Activated CD8-positive, alpha-beta T cell treated with anti-CD3 and anti-CD28 coated beads for 36 hours (primary cell): ENCODE data around the gene RPL7L1. TPM values are rescaled to one million over a fixed set of nuclear protein-coding genes. Genes with fewer than 3 reads are reported as not detected.
"Not testable (repeated sequence)": the region's sequence is repeated elsewhere in the genome, so short reads cannot be mapped to it uniquely, and the experiment has no call there.

Source experiments
- ATAC-seq: fragments of 200-7000 bp; cut with Tn5 transposase; one replicate; pipeline ENCODE4 v1.10.0; 2021; ENCODE audit warnings: mild to moderate bottlenecking, moderate library complexity
- CTCF ChIA-PET: fragments of 350-600 bp; sonication (Branson Sonifier 250); formaldehyde crosslinking; loops from one replicate; lab custom pipeline; 2021; ENCODE audit warnings: antibody characterized with exemption; lab: Charles Lee
- POLR2A ChIA-PET: fragments of 350-600 bp; sonication (Branson Sonifier 250); formaldehyde crosslinking; loops from one replicate; lab custom pipeline; 2021; ENCODE audit warnings: antibody characterized with exemption; lab: Charles Lee
- DNase-seq: peaks from one replicate; pipeline ENCODE4 v3.0.0-alpha.2; 2020
- H3K27ac Mint-ChIP-seq: one replicate; pipeline ENCODE4 v1.8.0; 2021; ENCODE audit warnings: mild to moderate bottlenecking, mixed read lengths
- H3K27me3 Mint-ChIP-seq: one replicate; pipeline ENCODE4 v1.8.0; 2021; ENCODE audit warnings: mixed read lengths
- H3K36me3 Mint-ChIP-seq: one replicate; pipeline ENCODE4 v1.8.0; 2021; ENCODE audit warnings: low read depth, mixed read lengths
- H3K4me1 Mint-ChIP-seq: one replicate; pipeline ENCODE4 v1.8.0; 2021; ENCODE audit warnings: low read depth, mixed read lengths
- H3K4me3 Mint-ChIP-seq: one replicate; pipeline ENCODE4 v1.8.0; 2021; ENCODE audit warnings: mild to moderate bottlenecking, moderate library complexity, mixed read lengths
- H3K9me3 Mint-ChIP-seq: one replicate; pipeline ENCODE4 v1.8.0; 2021; ENCODE audit warnings: mixed read lengths
- intact Hi-C: fragments of 100-400 bp; cut with micrococcal nuclease; formaldehyde crosslinking; loops from one replicate; pipeline ENCODE4 v1.10.0; 2022
- total RNA-seq, 2 experiments: library from RNA; stranded (reverse); gene quantifications; one replicate each; pipeline ENCODE4 v1.2.3, GENCODE V29; 2021
- TF ChIP-seq, protein P1 (sequence below): fragments of 200-600 bp; IDR thresholded peaks from one replicate; pipeline ENCODE4 v1.8.0; 2022; ENCODE audit warnings: antibody characterized with exemption, mild to moderate bottlenecking

RPL7L1 gene
- total RNA-seq, 2 experiments from 2014 or later, result 135 to 137 TPM

DNA sequence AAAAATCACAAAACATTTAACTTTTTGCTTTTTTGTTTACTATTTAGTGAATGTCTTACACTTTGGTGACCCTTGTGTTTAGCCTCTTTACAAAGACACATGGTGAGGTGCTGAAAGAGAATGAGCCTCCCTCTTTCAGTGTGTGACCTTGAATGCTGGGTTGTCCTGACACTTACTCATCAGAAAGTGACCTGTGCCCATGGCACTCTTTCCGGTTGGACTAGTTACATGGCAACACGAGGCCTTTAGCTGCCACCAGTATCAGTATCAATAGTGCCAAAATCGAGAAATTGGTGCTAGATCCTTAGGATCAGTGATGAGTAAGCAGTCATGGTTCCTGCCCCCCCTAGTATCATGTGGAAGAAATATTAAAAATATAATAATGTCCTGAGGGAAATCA lies 1.7 kb upstream of the RPL7L1 start:
- H3K27ac Mint-ChIP-seq, result no peak overlapping the region
- ATAC-seq (no peak), DNase-seq (no peak)
- H3K36me3 Mint-ChIP-seq, result peaks cover 14% of the 10 kb centered on the region
- ChIA-PET CTCF (interaction anchor here (0.7 to 3.1 kb wide), 9 partner anchors 21 to 313 kb away, joined by 3 to 19 read pairs (median 3); partner anchors contain the start of gene UBR2), POLR2A (interaction anchor here (0.8 to 5.2 kb wide), 3 partner anchors 13 to 510 kb away, joined by 4 to 50 read pairs (median 38); partner anchors contain the start of gene TBCC)
- H3K27me3 Mint-ChIP-seq, result no peaks in the 10 kb centered on the region
- intact Hi-C loops, result loop anchor here (5.0 to 10.0 kb wide), 2 partner anchors 133 to 215 kb away; partner anchors contain the start of gene TBCC
- peak overlapping the region; percentile 24 for H3K4me3 Mint-ChIP-seq
- TF ChIP-seq, protein P1, sequence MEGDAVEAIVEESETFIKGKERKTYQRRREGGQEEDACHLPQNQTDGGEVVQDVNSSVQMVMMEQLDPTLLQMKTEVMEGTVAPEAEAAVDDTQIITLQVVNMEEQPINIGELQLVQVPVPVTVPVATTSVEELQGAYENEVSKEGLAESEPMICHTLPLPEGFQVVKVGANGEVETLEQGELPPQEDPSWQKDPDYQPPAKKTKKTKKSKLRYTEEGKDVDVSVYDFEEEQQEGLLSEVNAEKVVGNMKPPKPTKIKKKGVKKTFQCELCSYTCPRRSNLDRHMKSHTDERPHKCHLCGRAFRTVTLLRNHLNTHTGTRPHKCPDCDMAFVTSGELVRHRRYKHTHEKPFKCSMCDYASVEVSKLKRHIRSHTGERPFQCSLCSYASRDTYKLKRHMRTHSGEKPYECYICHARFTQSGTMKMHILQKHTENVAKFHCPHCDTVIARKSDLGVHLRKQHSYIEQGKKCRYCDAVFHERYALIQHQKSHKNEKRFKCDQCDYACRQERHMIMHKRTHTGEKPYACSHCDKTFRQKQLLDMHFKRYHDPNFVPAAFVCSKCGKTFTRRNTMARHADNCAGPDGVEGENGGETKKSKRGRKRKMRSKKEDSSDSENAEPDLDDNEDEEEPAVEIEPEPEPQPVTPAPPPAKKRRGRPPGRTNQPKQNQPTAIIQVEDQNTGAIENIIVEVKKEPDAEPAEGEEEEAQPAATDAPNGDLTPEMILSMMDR, result no peak
- H3K9me3 Mint-ChIP-seq, result no peaks in the 10 kb centered on the region
- H3K4me1 Mint-ChIP-seq, result peaks cover 5% of the 10 kb centered on the region

DNA sequence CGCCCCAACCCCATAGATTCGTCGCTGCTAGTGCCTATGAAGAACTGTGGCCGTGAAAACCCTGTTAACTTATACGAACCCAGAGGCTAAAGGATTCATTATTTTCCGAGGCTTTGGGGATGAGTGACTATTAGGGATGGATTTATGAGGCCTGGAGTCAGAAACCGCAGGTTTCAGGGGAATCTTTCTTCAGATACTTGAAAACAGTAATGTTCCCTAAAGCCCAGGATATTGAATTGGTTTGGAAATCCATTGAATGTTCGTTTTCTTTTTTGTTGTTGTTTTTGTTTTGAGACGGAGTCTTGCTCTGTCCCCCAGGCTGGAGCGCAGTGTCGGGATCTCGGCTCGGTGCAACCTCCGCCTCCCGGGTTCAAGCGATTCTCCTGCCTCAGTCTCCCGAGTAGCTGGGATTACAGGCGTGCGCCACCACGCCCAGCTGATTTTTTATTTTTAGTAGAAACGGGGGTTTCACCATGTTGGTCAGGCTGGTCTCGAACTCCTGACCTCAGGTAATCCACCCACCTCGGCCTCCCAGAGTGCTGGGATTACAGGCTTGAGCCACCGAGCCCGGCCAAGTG lies 913 bp downstream of the RPL7L1 start:
- Mint-ChIP-seq H3K36me3 (peaks cover 37% of the 10 kb centered on the region), H3K27ac (peak overlapping the region; percentile 100), H3K4me1 (peaks cover 21% of the 10 kb centered on the region), H3K4me3 (peak overlapping the region; percentile 98)
- ChIA-PET CTCF (interaction anchor here (0.7 to 3.1 kb wide), 7 partner anchors 20 to 316 kb away, joined by 3 to 19 read pairs (median 4); partner anchors contain the start of gene UBR2), POLR2A (interaction anchor here (0.9 to 5.2 kb wide), 15 partner anchors 9 to 344 kb away, joined by 3 to 50 read pairs (median 4); partner anchors contain the start of genes BICRAL and TBCC)
- H3K27me3 Mint-ChIP-seq, intact Hi-C loops, ATAC-seq, H3K9me3 Mint-ChIP-seq, DNase-seq: not testable (repeated sequence)

DNA sequence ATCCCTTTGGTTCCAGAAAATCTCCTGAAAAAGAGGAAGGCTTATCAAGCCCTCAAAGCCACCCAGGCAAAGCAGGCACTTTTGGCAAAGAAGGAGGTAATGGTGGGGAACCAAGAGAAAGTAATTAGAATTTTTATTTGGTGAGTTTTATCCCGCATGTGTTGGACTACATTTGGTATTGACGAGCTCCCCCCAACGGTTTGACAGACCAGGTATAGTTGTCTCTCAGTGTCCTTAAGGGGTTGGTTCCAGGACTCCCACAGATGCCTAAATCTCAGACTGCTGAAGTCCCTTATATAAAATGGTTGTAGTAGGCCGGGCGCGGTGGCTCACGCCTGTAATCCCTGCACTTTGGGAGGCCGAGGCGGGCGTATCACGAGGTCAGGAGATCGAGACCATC lies 1.5 kb downstream of the RPL7L1 start:
- ChIA-PET POLR2A (interaction anchor here (0.9 to 5.2 kb wide), 8 partner anchors 10 to 343 kb away, joined by 3 to 50 read pairs (median 6); partner anchors contain the start of gene TBCC), CTCF (interaction anchor here (1.3 to 1.9 kb wide), 3 partner anchors 133 to 317 kb away, joined by 3 to 5 read pairs (median 4); partner anchors contain the start of gene UBR2)
- H3K9me3 Mint-ChIP-seq, intact Hi-C loops, DNase-seq, ATAC-seq, H3K27me3 Mint-ChIP-seq: not testable (repeated sequence)
- H3K36me3 Mint-ChIP-seq, result peaks cover 42% of the 10 kb centered on the region
- peak overlapping the region; percentile 100 for H3K27ac Mint-ChIP-seq
- H3K4me1 Mint-ChIP-seq, result peaks cover 21% of the 10 kb centered on the region
- peak overlapping the region; percentile 98 for H3K4me3 Mint-ChIP-seq

DNA sequence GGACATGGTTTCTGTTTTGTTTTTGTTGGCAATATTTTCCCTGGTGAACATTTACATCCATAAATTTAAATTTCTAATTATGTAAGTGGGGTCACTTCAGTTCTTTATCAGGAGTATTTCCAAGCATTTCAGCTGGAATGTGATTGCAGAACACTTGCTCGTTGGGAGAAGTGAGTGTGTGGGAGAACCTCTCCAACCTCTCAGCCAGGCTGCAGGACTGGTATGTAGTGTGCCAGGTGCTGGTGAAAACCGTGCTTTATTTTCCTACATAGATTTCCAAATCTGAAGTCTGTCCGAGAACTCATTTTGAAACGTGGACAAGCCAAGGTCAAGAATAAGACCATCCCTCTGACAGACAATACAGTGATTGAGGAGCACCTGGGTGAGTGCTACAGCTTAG lies 6.3 kb downstream of the RPL7L1 start:
- no peak for DNase-seq
- H3K27ac Mint-ChIP-seq, result no peak overlapping the region
- TF ChIP-seq, protein P1, result no peak

DNA sequence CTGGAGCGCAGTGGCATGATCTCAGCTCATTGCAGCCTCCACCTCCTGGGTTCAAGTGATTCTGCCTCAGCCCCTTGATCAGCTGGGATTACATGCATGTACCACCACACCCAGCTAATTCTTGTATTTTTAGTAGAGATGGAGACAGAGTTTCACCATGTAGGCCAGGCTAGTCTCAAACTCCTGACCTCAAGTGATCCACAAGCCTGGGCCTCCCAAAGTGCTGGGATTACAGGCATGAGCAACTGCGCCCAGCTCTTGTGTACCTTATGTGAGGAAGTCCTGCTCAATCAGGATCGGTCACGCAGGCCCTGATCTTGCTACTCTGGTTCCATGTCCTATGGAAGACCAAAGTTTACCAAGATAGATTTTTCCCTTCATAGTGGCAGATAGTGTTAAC lies 8.8 kb downstream of the RPL7L1 start:
- peaks cover 38% of the 10 kb centered on the region for H3K4me1 Mint-ChIP-seq

More for the DNA sequence above, 6.3 kb downstream of the RPL7L1 start:
- Mint-ChIP-seq H3K9me3 (no peaks in the 10 kb centered on the region), H3K36me3 (peaks cover 59% of the 10 kb centered on the region), H3K27me3 (no peaks in the 10 kb centered on the region), H3K4me1 (peaks cover 41% of the 10 kb centered on the region), H3K4me3 (no peak overlapping the region)
- intact Hi-C loops, result no loop called here
- POLR2A ChIA-PET, result interaction anchor here (0.7 kb wide), 1 partner anchor 336 kb away, joined by 5 read pairs; no protein-coding TSS in a partner anchor
- CTCF ChIA-PET, result interaction anchor here (1.3 to 2.1 kb wide), 2 partner anchors 160 to 232 kb away, joined by 3 to 5 read pairs; no protein-coding TSS in a partner anchor
- no peak for ATAC-seq

DNA sequence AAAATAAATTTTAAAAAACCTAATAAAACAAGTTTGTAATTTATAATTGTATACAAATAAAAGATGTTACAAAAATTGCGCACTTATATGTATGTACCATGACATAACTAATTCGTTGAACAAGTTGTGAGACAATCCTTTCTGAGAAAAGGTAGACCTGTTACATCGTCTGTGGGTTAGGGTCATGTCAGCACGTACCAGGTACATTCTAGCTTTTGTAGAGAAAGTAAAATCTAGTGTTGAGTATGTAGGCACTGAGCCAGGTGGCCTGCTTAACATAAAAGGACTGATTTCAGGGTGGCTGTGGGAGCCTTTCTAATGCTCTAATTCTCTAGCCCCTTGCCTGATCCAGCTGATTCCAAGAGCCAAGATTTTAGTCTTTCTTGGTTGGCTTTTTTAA lies 10.4 kb downstream of the RPL7L1 start:
- DNase-seq, result peak; percentile 49
- intact Hi-C loops, result no loop called here
- POLR2A ChIA-PET, result interaction anchor here (0.7 to 3.2 kb wide), 12 partner anchors 10 to 256 kb away, joined by 3 to 50 read pairs (median 4); partner anchors contain the start of genes PEX6, RPL7L1 and TBCC
- H3K27ac Mint-ChIP-seq, result peak overlapping the region; percentile 92
- TF ChIP-seq, protein P1, result no peak
- CTCF ChIA-PET, result interaction anchor here (0.7 to 1.2 kb wide), 2 partner anchors 9 to 10 kb away, joined by 3 read pairs; partner anchors contain the start of gene RPL7L1
- H3K4me1 Mint-ChIP-seq, result peaks cover 28% of the 10 kb centered on the region
- no peaks in the 10 kb centered on the region for H3K9me3 Mint-ChIP-seq
- peaks cover 37% of the 10 kb centered on the region for H3K36me3 Mint-ChIP-seq
- peak; percentile 17 for ATAC-seq
- H3K27me3 Mint-ChIP-seq, result no peaks in the 10 kb centered on the region
- H3K4me3 Mint-ChIP-seq, result peak overlapping the region; percentile 79

More for the DNA sequence above, 8.8 kb downstream of the RPL7L1 start:
- H3K27me3 Mint-ChIP-seq, CTCF ChIA-PET, H3K9me3 Mint-ChIP-seq, intact Hi-C loops, H3K4me3 Mint-ChIP-seq, DNase-seq, ATAC-seq: not testable (repeated sequence)
- Mint-ChIP-seq H3K27ac (peak overlapping the region; percentile 67), H3K36me3 (peaks cover 52% of the 10 kb centered on the region)
- POLR2A ChIA-PET, result interaction anchor here (1.1 kb wide), 1 partner anchor 104 kb away, joined by 3 read pairs; no protein-coding TSS in a partner anchor
